PC-3 (cell line): ENCODE measurements around the gene MARCHF3. TPM values are rescaled to one million over a fixed set of nuclear protein-coding genes. Genes with fewer than 3 reads are reported as not detected.

Source experiments
- ATAC-seq: fragments of 200-7000 bp; cut with Tn5 transposase; 2 replicates; pipeline ENCODE4 v1.9.1; 2020; ENCODE audit warnings: mild to moderate bottlenecking, moderate library complexity
- BruUV-seq: library from RNA; stranded (reverse); fragments of 400-500 nt; replicated peaks from 2 replicates; lab custom pipeline; 2021; lab: Mats Ljungman, UMichigan
- CTCF ChIA-PET: fragments of 300-600 bp; sonication (Branson Sonifier 250); formaldehyde crosslinking; loops from one replicate; lab custom pipeline; 2022; ENCODE audit warnings: antibody characterized with exemption; lab: Charles Lee
- POLR2A ChIA-PET: fragments of 300-600 bp; sonication (Branson Sonifier 250); formaldehyde crosslinking; loops from one replicate; lab custom pipeline; 2022; ENCODE audit warnings: antibody characterized with exemption; ENCODE audit not compliant: unreplicated experiment; lab: Charles Lee
- DNase-seq: peaks from one replicate; pipeline ENCODE4 v3.0.0-alpha.2; 2015
- H2AFZ ChIP-seq: fragments of 300-600 bp; sonication (generic); 2 replicates; pipeline ENCODE4 v1.6.0; 2016; ENCODE audit warnings: antibody characterized with exemption, low read length
- H3F3A ChIP-seq: fragments of 300-600 bp; sonication (generic); one replicate; pipeline ENCODE4 v1.6.0; 2017; ENCODE audit warnings: antibody characterized with exemption, low read length, control low read depth, mild to moderate bottlenecking; ENCODE audit not compliant: unreplicated experiment
- H3K27ac ChIP-seq: fragments of 300-600 bp; sonication (generic); 2 replicates; pipeline ENCODE4 v1.5.1; 2016; ENCODE audit warnings: mild to moderate bottlenecking, low read length
- H3K27me3 ChIP-seq: fragments of 300-600 bp; sonication (generic); 2 replicates; pipeline ENCODE4 v1.6.1; 2016; ENCODE audit warnings: low read length, mixed read lengths
- H3K36me3 ChIP-seq: fragments of 300-600 bp; sonication (generic); 2 replicates; pipeline ENCODE4 v1.6.1; 2016; ENCODE audit warnings: low read depth, mixed run types, low read length, mixed read lengths
- H3K4me1 ChIP-seq: fragments of 300-600 bp; sonication (generic); 2 replicates; pipeline ENCODE4 v1.5.1; 2016; ENCODE audit warnings: low read length; ENCODE audit not compliant: insufficient read depth
- H3K4me2 ChIP-seq: fragments of 300-600 bp; sonication (generic); 2 replicates; pipeline ENCODE4 v1.6.0; 2016; ENCODE audit warnings: low read length
- H3K4me3 ChIP-seq: fragments of 300-600 bp; sonication (generic); 2 replicates; pipeline ENCODE4 v1.5.1; 2016; ENCODE audit warnings: mild to moderate bottlenecking, low read length, mixed read lengths
- H3K79me2 ChIP-seq: fragments of 300-600 bp; sonication (generic); 2 replicates; pipeline ENCODE4 v1.6.1; 2017; ENCODE audit warnings: low read length, mixed read lengths
- H3K9ac ChIP-seq: fragments of 300-600 bp; sonication (generic); 2 replicates; pipeline ENCODE4 v1.6.0; 2016; ENCODE audit warnings: mild to moderate bottlenecking, low read length
- H3K9me2 ChIP-seq: fragments of 300-600 bp; sonication (generic); replicated peaks from 2 replicates; pipeline ENCODE4 v1.6.1; 2016; ENCODE audit warnings: mixed run types, low read length, mixed read lengths
- H3K9me3 ChIP-seq: fragments of 300-600 bp; sonication (generic); 2 replicates; pipeline ENCODE4 v1.6.1; 2016; ENCODE audit warnings: low read length, mixed read lengths
- H4K20me1 ChIP-seq: fragments of 300-600 bp; sonication (generic); 2 replicates; pipeline ENCODE4 v1.6.1; 2016; ENCODE audit warnings: low read length, mixed read lengths
- CTCF ChIP-seq: fragments of 300-600 bp; sonication (generic); conservative IDR thresholded peaks from 2 replicates; pipeline ENCODE4 v1.5.1; 2017; ENCODE audit warnings: antibody characterized with exemption, low read depth, mild to moderate bottlenecking, low read length
- EZH2 ChIP-seq: fragments of 300-600 bp; sonication (generic); IDR thresholded peaks from one replicate; pipeline ENCODE4 v1.6.1; 2017; ENCODE audit warnings: antibody characterized with exemption, mild to moderate bottlenecking, low read length; ENCODE audit not compliant: unreplicated experiment
- EZH2phosphoT487 ChIP-seq: fragments of 300-600 bp; sonication (generic); IDR thresholded peaks from 2 replicates; pipeline ENCODE4 v1.6.1; 2018; ENCODE audit warnings: mild to moderate bottlenecking, antibody characterized with exemption, low read length, borderline replicate concordance
- intact Hi-C: fragments of 100-400 bp; cut with micrococcal nuclease; formaldehyde crosslinking; loops from 2 replicates; pipeline ENCODE4 v1.9.0; 2023
- total RNA-seq: library from RNA; depleted of rRNA; stranded (reverse); fragments of >200 nt; gene quantifications from 2 replicates; pipeline ENCODE4 v1.2.3, GENCODE V29; 2014

Gene MARCHF3
- total RNA-seq, 1 experiment from 2014 or later, result 2.5 TPM

GRCh38 chr5:126877602-126878001 is 152.8 kb downstream of the MARCHF3 start:
- no peak overlapping the region for H2AFZ ChIP-seq
- no peak overlapping the region for H3K4me2 ChIP-seq
- CTCF ChIA-PET, result no interaction called here
- no peaks in the 10 kb centered on the region for H4K20me1 ChIP-seq
- H3K4me1 ChIP-seq, result no peaks in the 10 kb centered on the region
- ATAC-seq (no peak), DNase-seq (no peak)
- no peaks in the 10 kb centered on the region for H3K9me3 ChIP-seq
- POLR2A ChIA-PET, result no interaction called here
- H3K36me3 ChIP-seq, result no peaks in the 10 kb centered on the region
- no peak overlapping the region for H3K9ac ChIP-seq
- no peaks in the 10 kb centered on the region for H3K27me3 ChIP-seq
- intact Hi-C loops, result no loop called here
- no peaks in the 10 kb centered on the region for H3F3A ChIP-seq
- no peaks in the 10 kb centered on the region for H3K9me2 ChIP-seq
- no TSS peak for BruUV-seq
- TF ChIP-seq CTCF, result no peak
- TF ChIP-seq EZH2, result no peak
- no peak for TF ChIP-seq EZH2phosphoT487
- no peaks in the 10 kb centered on the region for H3K79me2 ChIP-seq
- no peak overlapping the region for H3K4me3 ChIP-seq
- no peak overlapping the region for H3K27ac ChIP-seq

- no peak overlapping the region for H3K4me2 ChIP-seq
- H3K9me3 ChIP-seq, result no peaks in the 10 kb centered on the region
- H2AFZ ChIP-seq, result no peak overlapping the region
- no peaks in the 10 kb centered on the region for H3K4me1 ChIP-seq
- no peaks in the 10 kb centered on the region for H3K27me3 ChIP-seq
- no TSS peak for BruUV-seq
- ATAC-seq, result no peak
- no peak for DNase-seq
- CTCF ChIA-PET, result no interaction called here
- H3K27ac ChIP-seq, result no peak overlapping the region
- no peaks in the 10 kb centered on the region for H3K79me2 ChIP-seq
- TF ChIP-seq EZH2, result no peak
- no peak for TF ChIP-seq EZH2phosphoT487
- no peak for TF ChIP-seq CTCF
- H3K9ac ChIP-seq, result no peak overlapping the region
- no peaks in the 10 kb centered on the region for H3K9me2 ChIP-seq
- no peaks in the 10 kb centered on the region for H3K36me3 ChIP-seq
- H3K4me3 ChIP-seq, result no peak overlapping the region
- intact Hi-C loops, result no loop called here
- H3F3A ChIP-seq, result no peaks in the 10 kb centered on the region
- POLR2A ChIA-PET, result no interaction called here
- no peaks in the 10 kb centered on the region for H4K20me1 ChIP-seq
Observed at GRCh38 chr5:126875303-126875785, 155.0 kb downstream of the MARCHF3 start.

GRCh38 chr5:126872561-126873354 is 157.6 kb downstream of the MARCHF3 start:
- Histone ChIP-seq H3K4me2 (no peak overlapping the region), H3K9me3 (no peaks in the 10 kb centered on the region), H3K4me1 (no peaks in the 10 kb centered on the region), H4K20me1 (no peaks in the 10 kb centered on the region), H3K4me3 (no peak overlapping the region), H3K27ac (no peak overlapping the region), H3K9me2 (no peaks in the 10 kb centered on the region), H3K79me2 (no peaks in the 10 kb centered on the region), H2AFZ (no peak overlapping the region), H3K36me3 (no peaks in the 10 kb centered on the region), H3K9ac (no peak overlapping the region), H3K27me3 (no peaks in the 10 kb centered on the region), H3F3A (no peaks in the 10 kb centered on the region)
- intact Hi-C loops, result no loop called here
- TF ChIP-seq EZH2 (no peak), EZH2phosphoT487 (no peak), CTCF (no peak)
- ATAC-seq, result no peak
- DNase-seq, result no peak
- POLR2A ChIA-PET, result no interaction called here
- CTCF ChIA-PET, result no interaction called here
- no TSS peak for BruUV-seq
